DND-41 (cell line): ENCODE data around the gene RAB29.

Experiments used
- EZH2 ChIP-seq: IDR thresholded peaks from 3 replicates; pipeline ENCODE4 v1.6.1; 2012; ENCODE audit warnings: borderline replicate concordance, low read depth, mild to moderate bottlenecking, moderate library complexity, low read length, inconsistent platforms; ENCODE audit not compliant: severe bottlenecking
- TF ChIP-seq, protein P1 (sequence below): IDR thresholded peaks from 2 replicates; pipeline ENCODE4 v1.5.1; 2012; ENCODE audit warnings: borderline replicate concordance, low read length, moderate library complexity, mild to moderate bottlenecking; ENCODE audit not compliant: poor library complexity, severe bottlenecking; ENCODE audit errors: extremely low read depth

DNA sequence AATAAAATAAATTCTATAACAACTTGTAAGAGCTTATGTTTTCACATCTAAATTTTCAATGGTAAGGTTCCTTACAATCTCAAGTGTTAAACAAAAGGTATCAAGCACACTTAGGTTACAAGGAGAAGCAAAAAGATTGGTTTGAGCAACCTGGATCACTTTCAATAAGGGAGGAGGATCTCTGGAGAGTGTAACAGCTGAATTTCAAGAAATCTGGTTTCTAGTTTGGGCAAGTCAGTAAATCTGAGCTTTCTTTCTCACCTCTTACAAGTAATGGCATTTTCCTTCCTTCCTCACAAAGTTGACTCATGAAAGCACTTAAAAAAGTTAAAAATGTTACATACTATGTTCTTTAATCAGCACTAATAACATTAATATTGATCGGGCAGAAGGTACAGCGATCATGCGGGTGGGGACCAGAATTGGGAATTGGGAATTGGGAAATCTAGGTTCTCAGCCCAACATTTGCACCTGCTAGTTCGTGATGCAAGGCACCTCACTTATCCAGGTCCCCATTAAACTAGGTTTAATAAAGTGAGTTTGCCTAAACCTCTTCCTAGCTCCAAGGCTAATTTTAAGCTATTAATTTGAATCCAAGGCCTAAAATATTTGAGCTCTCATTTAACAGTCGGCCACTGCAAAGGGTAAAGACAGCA, 28.4 kb downstream of the RAB29 start:
- TF ChIP-seq, protein P1, sequence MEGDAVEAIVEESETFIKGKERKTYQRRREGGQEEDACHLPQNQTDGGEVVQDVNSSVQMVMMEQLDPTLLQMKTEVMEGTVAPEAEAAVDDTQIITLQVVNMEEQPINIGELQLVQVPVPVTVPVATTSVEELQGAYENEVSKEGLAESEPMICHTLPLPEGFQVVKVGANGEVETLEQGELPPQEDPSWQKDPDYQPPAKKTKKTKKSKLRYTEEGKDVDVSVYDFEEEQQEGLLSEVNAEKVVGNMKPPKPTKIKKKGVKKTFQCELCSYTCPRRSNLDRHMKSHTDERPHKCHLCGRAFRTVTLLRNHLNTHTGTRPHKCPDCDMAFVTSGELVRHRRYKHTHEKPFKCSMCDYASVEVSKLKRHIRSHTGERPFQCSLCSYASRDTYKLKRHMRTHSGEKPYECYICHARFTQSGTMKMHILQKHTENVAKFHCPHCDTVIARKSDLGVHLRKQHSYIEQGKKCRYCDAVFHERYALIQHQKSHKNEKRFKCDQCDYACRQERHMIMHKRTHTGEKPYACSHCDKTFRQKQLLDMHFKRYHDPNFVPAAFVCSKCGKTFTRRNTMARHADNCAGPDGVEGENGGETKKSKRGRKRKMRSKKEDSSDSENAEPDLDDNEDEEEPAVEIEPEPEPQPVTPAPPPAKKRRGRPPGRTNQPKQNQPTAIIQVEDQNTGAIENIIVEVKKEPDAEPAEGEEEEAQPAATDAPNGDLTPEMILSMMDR: no peak
- no peak for TF ChIP-seq EZH2
